Keratinocyte (primary cell): ENCODE results near the gene SPDYE4. TPM values are rescaled to one million over a fixed set of nuclear protein-coding genes. Genes with fewer than 3 reads are reported as not detected.

Experiments
- DNase-seq: peaks from one replicate; pipeline ENCODE4 v3.0.0-alpha.2; 2011; ENCODE audit warnings: low read depth, missing footprints, low spot score
- FAIRE-seq: peaks from 2 replicates; lab custom pipeline; 2011; peaks lifted over from hg19 to GRCh38; lab: Jason Lieb, UNC
- H2AFZ ChIP-seq: 2 replicates; pipeline ENCODE4 v1.6.0; 2012; ENCODE audit warnings: low read length, control low read depth, inconsistent platforms; ENCODE audit not compliant: control insufficient read depth
- H3K27ac ChIP-seq: 2 replicates; pipeline ENCODE4 v1.5.1; 2011; ENCODE audit warnings: low read length; ENCODE audit not compliant: control insufficient read depth, insufficient read depth
- H3K27me3 ChIP-seq: 3 replicates; pipeline ENCODE4 v1.6.0; 2011; ENCODE audit warnings: low read length; ENCODE audit not compliant: control insufficient read depth, insufficient read depth; ENCODE audit errors: extremely low read depth
- H3K36me3 ChIP-seq, 2 experiments: 2 replicates in 1 of 2; 3 replicates in 1 of 2; pipeline ENCODE4 v1.5.1; 2011; ENCODE audit warnings: low read length in 2 of 2, mild to moderate bottlenecking in 1 of 2; ENCODE audit not compliant: control insufficient read depth in 2 of 2, insufficient read depth in 2 of 2; ENCODE audit errors: extremely low read depth in 1 of 2
- H3K4me1 ChIP-seq: 3 replicates; pipeline ENCODE4 v1.5.1; 2011; ENCODE audit warnings: low read length; ENCODE audit not compliant: control insufficient read depth, insufficient read depth; ENCODE audit errors: extremely low read depth
- H3K4me2 ChIP-seq: 3 replicates; pipeline ENCODE4 v1.6.0; 2011; ENCODE audit warnings: low read depth, low read length; ENCODE audit not compliant: control insufficient read depth, insufficient read depth; ENCODE audit errors: extremely low read depth
- H3K4me3 ChIP-seq, 3 experiments: fragments of 200-600 bp in 1 of 3; sonication (generic) in 1 of 3; 2 replicates in 2 of 3; 3 replicates in 1 of 3; pipeline ENCODE4 v1.5.1; 2011 to 2016; ENCODE audit warnings: low read length in 3 of 3, mild to moderate bottlenecking in 3 of 3, control low read depth in 2 of 3, inconsistent platforms in 1 of 3, low read depth in 1 of 3, mixed read lengths in 1 of 3, mixed run types in 1 of 3, moderate library complexity in 1 of 3; ENCODE audit not compliant: control insufficient read depth in 2 of 3, insufficient read depth in 2 of 3; ENCODE audit errors: extremely low read depth in 1 of 3
- H3K79me2 ChIP-seq: 2 replicates; pipeline ENCODE4 v1.6.0; 2012; ENCODE audit warnings: low read length; ENCODE audit not compliant: control insufficient read depth, insufficient read depth
- H3K9ac ChIP-seq: 3 replicates; pipeline ENCODE4 v1.6.0; 2011; ENCODE audit warnings: low read length; ENCODE audit not compliant: control insufficient read depth, insufficient read depth; ENCODE audit errors: extremely low read depth
- H3K9me1 ChIP-seq: 3 replicates; pipeline ENCODE4 v1.6.0; 2011; ENCODE audit warnings: low read length; ENCODE audit not compliant: control insufficient read depth, insufficient read depth; ENCODE audit errors: extremely low read depth
- H3K9me3 ChIP-seq: 2 replicates; pipeline ENCODE4 v1.5.1; 2012; ENCODE audit warnings: low read depth, low read length; ENCODE audit not compliant: control insufficient read depth
- H4K20me1 ChIP-seq: 3 replicates; pipeline ENCODE4 v1.6.0; 2011; ENCODE audit warnings: low read length; ENCODE audit not compliant: control insufficient read depth, insufficient read depth; ENCODE audit errors: extremely low read depth
- CTCF ChIP-seq, 3 experiments: IDR thresholded peaks in 1 of 3; conservative IDR thresholded peaks in 1 of 3; optimal IDR thresholded peaks in 1 of 3; 2 replicates in 2 of 3; 3 replicates in 1 of 3; pipeline versions ENCODE3 to v1.5.1; 2011; ENCODE audit warnings: low read length in 3 of 3, mild to moderate bottlenecking in 3 of 3, moderate library complexity in 2 of 3, control low read depth in 1 of 3, inconsistent platforms in 1 of 3; ENCODE audit not compliant: insufficient read depth in 2 of 3; ENCODE audit errors: extremely low read depth in 1 of 3
- EZH2 ChIP-seq: IDR thresholded peaks from one replicate; pipeline ENCODE4 v1.6.1; 2012; ENCODE audit warnings: inconsistent platforms, mild to moderate bottlenecking, low read length, moderate library complexity
- dilution Hi-C: fragments of 300-500 bp; cut with MboI; formaldehyde crosslinking; loops from one replicate; pipeline ENCODE4 v1.7.0; 2020; ENCODE audit warnings: low sequenced_read_pairs; ENCODE audit not compliant: extremely low pct_ligation_motif_present
- polyA plus RNA-seq, 5 experiments: library from polyadenylated mRNA; depleted of rRNA in 3 of 5; stranded (reverse) in 3 of 5; stranded (forward) in 1 of 5; unstranded in 1 of 5; fragments of >200 nt; gene quantifications; 1 replicate in 1 of 5; 2 replicates in 3 of 5; 3 replicates in 1 of 5; pipeline versions ENCODE4 v1.2.1 to v1.2.3, GENCODE V29; 2011 to 2012; ENCODE audit warnings: missing spikeins in 2 of 5, low read depth in 1 of 5, low replicate concordance in 1 of 5

The SPDYE4 gene
- polyA plus RNA-seq, 1 donor (not counting 4 experiments of a cell fraction or from before 2014, with no cell fraction given): not detected

GRCh38 chr17:8791910-8792270, 33.5 kb upstream of the SPDYE4 start:
- Histone ChIP-seq H3K9me1 (no peaks in the 10 kb centered on the region), H3K4me3 (no peak overlapping the region), H3K36me3 (no peaks in the 10 kb centered on the region), H3K27ac (no peak overlapping the region), H3K79me2 (no peaks in the 10 kb centered on the region), H3K9me3 (peaks cover 3% of the 10 kb centered on the region), H4K20me1 (no peaks in the 10 kb centered on the region), H3K4me2 (no peak overlapping the region), H2AFZ (no peak overlapping the region), H3K27me3 (no peaks in the 10 kb centered on the region), H3K9ac (no peak overlapping the region), H3K4me1 (no peaks in the 10 kb centered on the region)
- TF ChIP-seq CTCF (optimal IDR thresholded peaks at IDR 0.05 in 1 of 3, IDR thresholded peaks at IDR 0.05 in 1 of 3, conservative IDR thresholded peaks at IDR 0.05 in 1 of 3; ENCODE audit: extremely low read depth in 1 of 3, insufficient read depth in 2 of 3, low read length in 3 of 3) (no peak), EZH2 (no peak)
- dilution Hi-C loops: no loop called here
- DNase-seq (no peak), FAIRE-seq (no peak)

DNA sequence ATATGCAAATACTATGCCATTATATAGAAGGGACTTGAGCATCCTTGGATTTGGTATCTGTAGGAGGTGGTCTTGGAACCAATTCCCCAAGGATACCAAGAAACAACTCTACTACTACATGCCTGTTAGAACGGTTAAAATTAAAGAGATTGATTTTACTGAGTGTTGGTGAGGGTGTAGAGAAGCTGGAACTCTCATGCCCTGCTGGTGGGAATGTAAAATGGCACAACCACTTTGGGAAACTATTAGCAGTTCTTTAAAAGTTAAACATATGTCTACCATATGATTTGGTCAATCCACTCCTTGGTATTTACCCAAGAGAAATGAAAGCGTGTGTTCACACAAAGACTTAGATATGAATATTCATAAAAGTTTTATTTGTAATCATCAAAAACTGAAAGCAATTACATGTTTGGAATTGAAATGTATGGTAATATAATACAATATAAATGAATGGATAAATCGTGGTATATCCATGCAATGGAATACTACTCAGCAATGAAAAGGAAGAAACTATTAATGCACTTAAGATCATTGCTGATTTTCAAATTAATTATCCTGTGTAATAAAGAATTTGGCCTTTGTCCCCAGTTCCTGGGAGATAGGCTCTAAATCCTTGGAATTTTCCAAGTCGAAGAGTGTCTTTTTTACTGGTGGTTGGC, 33.0 kb upstream of the SPDYE4 start:
- no peaks in the 10 kb centered on the region for H3K9me1 ChIP-seq
- no peak overlapping the region for H3K27ac ChIP-seq
- no peak overlapping the region for H3K4me3 ChIP-seq
- peaks cover 3% of the 10 kb centered on the region for H3K9me3 ChIP-seq
- H3K27me3 ChIP-seq: no peaks in the 10 kb centered on the region
- no peak overlapping the region for H3K4me2 ChIP-seq
- H3K79me2 ChIP-seq: no peaks in the 10 kb centered on the region
- no peak overlapping the region for H2AFZ ChIP-seq
- peak in 1 of 3 experiments; percentile 5 for TF ChIP-seq CTCF (optimal IDR thresholded peaks at IDR 0.05 in 1 of 3, IDR thresholded peaks at IDR 0.05 in 1 of 3, conservative IDR thresholded peaks at IDR 0.05 in 1 of 3; ENCODE audit: extremely low read depth in 1 of 3, insufficient read depth in 2 of 3, low read length in 3 of 3)
- TF ChIP-seq EZH2: no peak
- H3K4me1 ChIP-seq: no peaks in the 10 kb centered on the region
- dilution Hi-C loops: no loop called here
- no peak for DNase-seq
- FAIRE-seq: no peak
- H3K9ac ChIP-seq: no peak overlapping the region
- no peaks in the 10 kb centered on the region for H3K36me3 ChIP-seq
- no peaks in the 10 kb centered on the region for H4K20me1 ChIP-seq
